OCI-LY3 (cell line): ENCODE results near the gene RPS6KC1.

Source experiments
- H2AFZ ChIP-seq: fragments of 200-600, 300-600 bp; shearing (Covaris generic); 2 replicates; pipeline ENCODE4 v1.6.0; 2014; ENCODE audit warnings: antibody characterized with exemption, low read depth, low read length
- H3K27ac ChIP-seq: fragments of 200-600, 300-600 bp; sonication (generic); 2 replicates; pipeline ENCODE4 v1.5.1; 2014; ENCODE audit warnings: mild to moderate bottlenecking, low read length, moderate library complexity, mixed read lengths
- H3K27me3 ChIP-seq: fragments of 200-600, 300-600 bp; sonication (generic); 2 replicates; pipeline ENCODE4 v1.6.1; 2014; ENCODE audit warnings: low read depth, low read length, mixed read lengths
- H3K36me3 ChIP-seq: fragments of 200-600, 300-600 bp; sonication (generic); replicated peaks from 2 replicates; pipeline ENCODE3; 2014; ENCODE audit warnings: low read depth, low read length, mixed read lengths
- H3K4me1 ChIP-seq: fragments of 300-600, 200-600 bp; sonication (generic); 2 replicates; pipeline ENCODE4 v1.6.1; 2014; ENCODE audit warnings: low read length, mixed read lengths
- H3K4me2 ChIP-seq: fragments of 200-600, 300-600 bp; sonication (generic); 2 replicates; pipeline ENCODE4 v1.6.1; 2014; ENCODE audit warnings: low read length, mixed read lengths
- H3K4me3 ChIP-seq: fragments of 300-600, 200-600 bp; sonication (generic); 2 replicates; pipeline ENCODE4 v1.5.1; 2014; ENCODE audit warnings: antibody characterized with exemption, mild to moderate bottlenecking, low read length, moderate library complexity
- H3K79me2 ChIP-seq: fragments of 300-600, 200-600 bp; shearing (Covaris generic); 2 replicates; pipeline ENCODE4 v1.6.1; 2014; ENCODE audit warnings: mild to moderate bottlenecking, low read length, mixed read lengths
- H3K9ac ChIP-seq: fragments of 300-600, 200-600 bp; shearing (Covaris generic); 2 replicates; pipeline ENCODE4 v1.6.0; 2014; ENCODE audit warnings: mild to moderate bottlenecking, low read length, moderate library complexity
- H3K9me3 ChIP-seq: fragments of 200-600, 300-600 bp; shearing (Covaris generic); 2 replicates; pipeline ENCODE4 v1.6.1; 2014; ENCODE audit warnings: low read length, mixed read lengths; ENCODE audit not compliant: insufficient read depth
- H4K20me1 ChIP-seq: fragments of 200-600, 300-600 bp; sonication (generic); 2 replicates; pipeline ENCODE4 v1.6.1; 2016; ENCODE audit warnings: low read length, mixed read lengths; ENCODE audit not compliant: insufficient read depth
- EZH2phosphoT487 ChIP-seq: fragments of 200-600 bp; shearing (Covaris generic); IDR thresholded peaks from 2 replicates; pipeline ENCODE4 v1.6.1; 2018; ENCODE audit warnings: antibody characterized with exemption, mixed run types, low read depth
- TF ChIP-seq, protein P1 (sequence below): fragments of 200-600, 300-600 bp; sonication (generic); IDR thresholded peaks from 2 replicates; pipeline ENCODE4 v1.5.1; 2014; ENCODE audit warnings: antibody characterized with exemption, low read length, low read depth

The RPS6KC1 gene

GRCh38 chr1:213104604-213105003 is 53.6 kb downstream of the RPS6KC1 start:
- no peaks in the 10 kb centered on the region for H4K20me1 ChIP-seq
- H3K79me2 ChIP-seq, result peaks cover 24% of the 10 kb centered on the region
- H3K4me1 ChIP-seq, result peaks cover 59% of the 10 kb centered on the region
- no peak for TF ChIP-seq EZH2phosphoT487
- TF ChIP-seq, protein P1, sequence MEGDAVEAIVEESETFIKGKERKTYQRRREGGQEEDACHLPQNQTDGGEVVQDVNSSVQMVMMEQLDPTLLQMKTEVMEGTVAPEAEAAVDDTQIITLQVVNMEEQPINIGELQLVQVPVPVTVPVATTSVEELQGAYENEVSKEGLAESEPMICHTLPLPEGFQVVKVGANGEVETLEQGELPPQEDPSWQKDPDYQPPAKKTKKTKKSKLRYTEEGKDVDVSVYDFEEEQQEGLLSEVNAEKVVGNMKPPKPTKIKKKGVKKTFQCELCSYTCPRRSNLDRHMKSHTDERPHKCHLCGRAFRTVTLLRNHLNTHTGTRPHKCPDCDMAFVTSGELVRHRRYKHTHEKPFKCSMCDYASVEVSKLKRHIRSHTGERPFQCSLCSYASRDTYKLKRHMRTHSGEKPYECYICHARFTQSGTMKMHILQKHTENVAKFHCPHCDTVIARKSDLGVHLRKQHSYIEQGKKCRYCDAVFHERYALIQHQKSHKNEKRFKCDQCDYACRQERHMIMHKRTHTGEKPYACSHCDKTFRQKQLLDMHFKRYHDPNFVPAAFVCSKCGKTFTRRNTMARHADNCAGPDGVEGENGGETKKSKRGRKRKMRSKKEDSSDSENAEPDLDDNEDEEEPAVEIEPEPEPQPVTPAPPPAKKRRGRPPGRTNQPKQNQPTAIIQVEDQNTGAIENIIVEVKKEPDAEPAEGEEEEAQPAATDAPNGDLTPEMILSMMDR, result no peak
- peak overlapping the region; percentile 72 for H3K4me2 ChIP-seq
- H3K36me3 ChIP-seq, result peaks cover 25% of the 10 kb centered on the region
- H3K4me3 ChIP-seq, result peak overlapping the region; percentile 45
- H3K9ac ChIP-seq, result peak overlapping the region; percentile 49
- no peak overlapping the region for H2AFZ ChIP-seq
- no peaks in the 10 kb centered on the region; the same call in 1 of the 2 replicates for H3K9me3 ChIP-seq
- peak overlapping the region; percentile 87 for H3K27ac ChIP-seq
- H3K27me3 ChIP-seq, result no peaks in the 10 kb centered on the region

- H2AFZ ChIP-seq, result no peak overlapping the region
- H4K20me1 ChIP-seq, result no peaks in the 10 kb centered on the region
Observed at GRCh38 chr1:213106298-213106697, 55.3 kb downstream of the RPS6KC1 start.

GRCh38 chr1:213107613-213108012 is 56.6 kb downstream of the RPS6KC1 start:
- TF ChIP-seq EZH2phosphoT487, result no peak
- TF ChIP-seq, protein P1, result no peak
- H3K9ac ChIP-seq, result no peak overlapping the region
- no peaks in the 10 kb centered on the region for H3K27me3 ChIP-seq
- no peaks in the 10 kb centered on the region for H4K20me1 ChIP-seq
- H3K4me2 ChIP-seq, result no peak overlapping the region
- H3K4me3 ChIP-seq, result no peak overlapping the region
- H2AFZ ChIP-seq, result no peak overlapping the region
- peaks cover 63% of the 10 kb centered on the region for H3K4me1 ChIP-seq
- peaks cover 22% of the 10 kb centered on the region for H3K36me3 ChIP-seq
- H3K79me2 ChIP-seq, result peaks cover 20% of the 10 kb centered on the region
- no peaks in the 10 kb centered on the region; the same call in 1 of the 2 replicates for H3K9me3 ChIP-seq
- H3K27ac ChIP-seq, result no peak overlapping the region

More at GRCh38 chr1:213106298-213106697, 55.3 kb downstream of the RPS6KC1 start:
- H3K4me3 ChIP-seq, result no peak overlapping the region
- H3K4me1 ChIP-seq, result peaks cover 66% of the 10 kb centered on the region
- no peak overlapping the region for H3K9ac ChIP-seq
- H3K36me3 ChIP-seq, result peaks cover 23% of the 10 kb centered on the region
- no peak overlapping the region for H3K4me2 ChIP-seq
- TF ChIP-seq, protein P1, result no peak
- TF ChIP-seq EZH2phosphoT487, result no peak
- H3K79me2 ChIP-seq, result peaks cover 29% of the 10 kb centered on the region
- no peak overlapping the region for H3K27ac ChIP-seq
- no peaks in the 10 kb centered on the region for H3K27me3 ChIP-seq
- no peaks in the 10 kb centered on the region; the same call in 1 of the 2 replicates for H3K9me3 ChIP-seq

- TF ChIP-seq, protein P1, result no peak
- no peak for TF ChIP-seq EZH2phosphoT487
- H3K4me3 ChIP-seq, result peak overlapping the region; percentile 53
- H3K4me1 ChIP-seq, result peaks cover 36% of the 10 kb centered on the region
- no peaks in the 10 kb centered on the region for H3K27me3 ChIP-seq
- peak overlapping the region; percentile 52 for H3K9ac ChIP-seq
- no peak overlapping the region for H2AFZ ChIP-seq
- H3K27ac ChIP-seq, result peak overlapping the region; percentile 84
- H4K20me1 ChIP-seq, result no peaks in the 10 kb centered on the region
- H3K9me3 ChIP-seq, result no peaks in the 10 kb centered on the region; the same call in 1 of the 2 replicates
- peaks cover 20% of the 10 kb centered on the region for H3K36me3 ChIP-seq
- peak overlapping the region; percentile 78 for H3K4me2 ChIP-seq
- peaks cover 18% of the 10 kb centered on the region for H3K79me2 ChIP-seq
Observed at GRCh38 chr1:213110349-213111300, 59.6 kb downstream of the RPS6KC1 start.
